Smooth muscle cell (in vitro differentiated cells): Measurements from ENCODE around the gene MSANTD2. TPM values are rescaled to one million over a fixed set of nuclear protein-coding genes. Genes with fewer than 3 reads are reported as not detected.

Source experiments
- DNase-seq: peaks from one replicate; lab custom pipeline; 2025; ENCODE audit not compliant: unreplicated experiment; lab: John Stamatoyannopoulos, UW
- H2AFZ ChIP-seq: fragments of 200-600 bp; sonication (generic); 2 replicates; pipeline ENCODE4 v1.6.0; 2016; ENCODE audit warnings: antibody characterized with exemption, low read depth, mild to moderate bottlenecking
- H3F3A ChIP-seq: fragments of 200-600 bp; sonication (generic); 2 replicates; pipeline ENCODE4 v1.6.0; 2017; ENCODE audit warnings: antibody characterized with exemption, low read depth
- H3K27ac ChIP-seq: fragments of 200-600 bp; sonication (generic); 2 replicates; pipeline ENCODE4 v1.5.1; 2016; ENCODE audit warnings: low read depth, mild to moderate bottlenecking
- H3K27me3 ChIP-seq: fragments of 200-600 bp; sonication (generic); 2 replicates; pipeline ENCODE4 v1.6.1; 2016; ENCODE audit warnings: low read depth, mild to moderate bottlenecking
- H3K36me3 ChIP-seq: fragments of 200-600 bp; sonication (generic); 2 replicates; pipeline ENCODE4 v1.5.1; 2016; ENCODE audit warnings: low read depth
- H3K4me1 ChIP-seq: fragments of 200-600 bp; sonication (generic); 2 replicates; pipeline ENCODE4 v1.5.1; 2016; ENCODE audit warnings: low read depth
- H3K4me2 ChIP-seq: fragments of 200-600 bp; sonication (generic); 2 replicates; pipeline ENCODE4 v1.6.0; 2016; ENCODE audit warnings: mild to moderate bottlenecking
- H3K4me3 ChIP-seq: fragments of 200-600 bp; sonication (generic); 2 replicates; pipeline ENCODE4 v1.5.1; 2016; ENCODE audit warnings: mild to moderate bottlenecking
- H3K79me2 ChIP-seq: fragments of 200-600 bp; sonication (generic); 2 replicates; pipeline ENCODE4 v1.6.0; 2016; ENCODE audit warnings: low read depth, mild to moderate bottlenecking
- H3K9ac ChIP-seq: fragments of 200-600 bp; sonication (generic); 2 replicates; pipeline ENCODE4 v1.6.0; 2016; ENCODE audit warnings: low read depth
- H3K9me3 ChIP-seq: fragments of 200-600 bp; sonication (generic); replicated peaks from 2 replicates; pipeline ENCODE4 v1.5.1; 2016; ENCODE audit warnings: low read depth
- H4K20me1 ChIP-seq: fragments of 200-600 bp; sonication (generic); 2 replicates; pipeline ENCODE4 v1.6.0; 2016; ENCODE audit warnings: low read depth
- WGBS: methylation state at CpG from one replicate; pipeline ENCODE4 v1.1.7; 2016; ENCODE audit warnings: low lambda C conversion rate; 5-methylcytosine and 5-hydroxymethylcytosine counted together
- polyA plus RNA-seq: library from polyadenylated mRNA; unstranded; fragments of >200 nt; fragmentation: Nextera tagmentation; extraction: Ambion mirVana; gene quantifications from 2 replicates; pipeline ENCODE4 v1.2.1, GENCODE V29; 2016
- total RNA-seq: library from RNA; depleted of rRNA; stranded (reverse); fragments of >200 nt; gene quantifications from 2 replicates; pipeline ENCODE4 v1.2.3, GENCODE V29; 2014
- TF ChIP-seq, protein P1 (sequence below): fragments of 200-600 bp; sonication (generic); IDR thresholded peaks from 2 replicates; pipeline ENCODE4 v1.5.1; 2017; ENCODE audit warnings: borderline replicate concordance, mild to moderate bottlenecking, antibody characterized with exemption; ENCODE audit not compliant: insufficient read depth, poor library complexity, severe bottlenecking

The MSANTD2 gene
- total and polyA plus RNA-seq, 2 experiments from 2014 or later = 13.6 to 18.8 TPM

DNA sequence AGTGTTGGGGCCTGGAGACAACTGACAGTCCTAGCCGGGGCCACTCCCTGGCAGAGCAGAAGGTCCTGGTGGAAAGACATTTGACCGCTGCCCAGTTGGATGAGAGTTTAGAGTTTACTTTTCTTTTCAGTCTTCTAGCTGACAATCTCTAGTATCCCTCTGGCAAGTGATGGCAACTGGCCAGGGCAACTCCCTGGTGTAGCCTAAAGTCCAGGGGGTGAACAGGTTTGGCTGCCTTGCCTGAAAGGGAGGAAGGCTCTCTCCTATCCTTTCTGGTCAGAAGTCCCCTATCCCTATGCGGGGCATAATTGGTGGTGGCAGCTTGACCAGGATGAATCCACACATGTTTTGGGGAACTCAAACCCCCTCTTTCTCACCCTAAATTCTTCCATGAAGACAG, 16.8 kb upstream of the MSANTD2 start:
- 95% methylated on average over 3 of the region's 3 CpGs for WGBS
- Histone ChIP-seq H3K4me2 (no peak overlapping the region), H3K4me1 (no peaks in the 10 kb centered on the region)

DNA sequence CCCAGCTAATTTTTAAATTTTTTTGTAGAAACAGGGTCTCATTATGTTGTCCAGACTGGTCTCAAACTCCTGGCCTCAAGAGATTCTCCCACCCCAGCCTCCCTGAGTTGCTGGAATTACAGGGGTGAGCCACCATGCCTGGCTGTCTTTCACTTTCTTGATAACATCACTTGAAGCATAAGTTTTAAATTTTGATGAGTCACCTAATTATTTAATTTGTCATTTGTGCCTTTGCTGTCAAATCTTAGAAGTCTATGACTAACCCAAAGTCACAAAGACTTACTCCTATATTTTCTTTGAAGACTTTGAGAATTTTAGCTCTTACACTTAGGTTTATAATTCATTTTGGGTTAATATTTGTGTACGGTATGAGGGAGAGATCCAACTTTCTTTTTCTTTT, 14.5 kb upstream of the MSANTD2 start:
- H3K9ac ChIP-seq = no peak overlapping the region
- no peaks in the 10 kb centered on the region for H3F3A ChIP-seq
- peaks cover 19% of the 10 kb centered on the region for H3K27me3 ChIP-seq
- no peak overlapping the region for H2AFZ ChIP-seq
- no peak overlapping the region for H3K4me2 ChIP-seq
- H4K20me1 ChIP-seq = no peaks in the 10 kb centered on the region
- TF ChIP-seq, protein P1, sequence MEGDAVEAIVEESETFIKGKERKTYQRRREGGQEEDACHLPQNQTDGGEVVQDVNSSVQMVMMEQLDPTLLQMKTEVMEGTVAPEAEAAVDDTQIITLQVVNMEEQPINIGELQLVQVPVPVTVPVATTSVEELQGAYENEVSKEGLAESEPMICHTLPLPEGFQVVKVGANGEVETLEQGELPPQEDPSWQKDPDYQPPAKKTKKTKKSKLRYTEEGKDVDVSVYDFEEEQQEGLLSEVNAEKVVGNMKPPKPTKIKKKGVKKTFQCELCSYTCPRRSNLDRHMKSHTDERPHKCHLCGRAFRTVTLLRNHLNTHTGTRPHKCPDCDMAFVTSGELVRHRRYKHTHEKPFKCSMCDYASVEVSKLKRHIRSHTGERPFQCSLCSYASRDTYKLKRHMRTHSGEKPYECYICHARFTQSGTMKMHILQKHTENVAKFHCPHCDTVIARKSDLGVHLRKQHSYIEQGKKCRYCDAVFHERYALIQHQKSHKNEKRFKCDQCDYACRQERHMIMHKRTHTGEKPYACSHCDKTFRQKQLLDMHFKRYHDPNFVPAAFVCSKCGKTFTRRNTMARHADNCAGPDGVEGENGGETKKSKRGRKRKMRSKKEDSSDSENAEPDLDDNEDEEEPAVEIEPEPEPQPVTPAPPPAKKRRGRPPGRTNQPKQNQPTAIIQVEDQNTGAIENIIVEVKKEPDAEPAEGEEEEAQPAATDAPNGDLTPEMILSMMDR = no peak
- H3K4me1 ChIP-seq = no peaks in the 10 kb centered on the region
- H3K27ac ChIP-seq = no peak overlapping the region
- WGBS = 88% methylated on average over 1 of the region's 1 CpG
- no peak for DNase-seq
- H3K4me3 ChIP-seq = no peak overlapping the region
- H3K79me2 ChIP-seq = no peaks in the 10 kb centered on the region
- H3K9me3 ChIP-seq = no peaks in the 10 kb centered on the region
- H3K36me3 ChIP-seq = no peaks in the 10 kb centered on the region

More for the DNA sequence above, 16.8 kb upstream of the MSANTD2 start:
- H3F3A ChIP-seq = no peaks in the 10 kb centered on the region
- TF ChIP-seq, protein P1 = no peak
- H3K27ac ChIP-seq = no peak overlapping the region
- no peak for DNase-seq
- H3K9me3 ChIP-seq = no peaks in the 10 kb centered on the region
- no peaks in the 10 kb centered on the region for H4K20me1 ChIP-seq
- H2AFZ ChIP-seq = no peak overlapping the region
- no peaks in the 10 kb centered on the region for H3K79me2 ChIP-seq
- no peaks in the 10 kb centered on the region for H3K36me3 ChIP-seq
- H3K4me3 ChIP-seq = no peak overlapping the region
- H3K9ac ChIP-seq = no peak overlapping the region
- peaks cover 23% of the 10 kb centered on the region for H3K27me3 ChIP-seq

DNA sequence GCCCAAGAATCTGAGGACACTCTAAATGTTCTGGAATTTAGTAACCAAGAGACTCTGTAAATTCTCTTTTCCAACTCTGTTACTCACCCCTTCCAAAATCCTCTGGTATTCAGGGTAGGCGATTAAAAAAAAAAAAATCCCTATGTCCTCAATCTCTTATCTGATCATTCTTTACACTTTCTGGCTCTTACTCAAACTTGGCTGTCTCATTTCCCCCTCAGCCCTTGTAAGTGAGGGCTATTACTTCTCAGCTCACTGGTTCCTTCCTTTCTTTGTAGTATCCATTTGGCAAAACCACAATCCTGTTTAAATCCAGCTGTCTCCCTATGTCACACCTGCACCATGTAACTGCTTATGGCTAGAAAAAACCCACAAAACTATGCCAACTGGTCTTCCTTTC, 12.7 kb upstream of the MSANTD2 start:
- H3K79me2 ChIP-seq = no peaks in the 10 kb centered on the region
- H3K4me1 ChIP-seq = no peaks in the 10 kb centered on the region
- no peak overlapping the region for H2AFZ ChIP-seq
- TF ChIP-seq, protein P1 = no peak
- H3K36me3 ChIP-seq = no peaks in the 10 kb centered on the region
- 31% methylated on average over 1 of the region's 1 CpG for whole genome bisulfite sequencing
- H3K27me3 ChIP-seq = peaks cover 6% of the 10 kb centered on the region
- H3K4me2 ChIP-seq = no peak overlapping the region
- DNase-seq = no peak
- no peak overlapping the region for H3K4me3 ChIP-seq
- no peaks in the 10 kb centered on the region for H3K9me3 ChIP-seq
- no peaks in the 10 kb centered on the region for H4K20me1 ChIP-seq
- H3K9ac ChIP-seq = no peak overlapping the region
- no peaks in the 10 kb centered on the region for H3F3A ChIP-seq
- H3K27ac ChIP-seq = no peak overlapping the region

DNA sequence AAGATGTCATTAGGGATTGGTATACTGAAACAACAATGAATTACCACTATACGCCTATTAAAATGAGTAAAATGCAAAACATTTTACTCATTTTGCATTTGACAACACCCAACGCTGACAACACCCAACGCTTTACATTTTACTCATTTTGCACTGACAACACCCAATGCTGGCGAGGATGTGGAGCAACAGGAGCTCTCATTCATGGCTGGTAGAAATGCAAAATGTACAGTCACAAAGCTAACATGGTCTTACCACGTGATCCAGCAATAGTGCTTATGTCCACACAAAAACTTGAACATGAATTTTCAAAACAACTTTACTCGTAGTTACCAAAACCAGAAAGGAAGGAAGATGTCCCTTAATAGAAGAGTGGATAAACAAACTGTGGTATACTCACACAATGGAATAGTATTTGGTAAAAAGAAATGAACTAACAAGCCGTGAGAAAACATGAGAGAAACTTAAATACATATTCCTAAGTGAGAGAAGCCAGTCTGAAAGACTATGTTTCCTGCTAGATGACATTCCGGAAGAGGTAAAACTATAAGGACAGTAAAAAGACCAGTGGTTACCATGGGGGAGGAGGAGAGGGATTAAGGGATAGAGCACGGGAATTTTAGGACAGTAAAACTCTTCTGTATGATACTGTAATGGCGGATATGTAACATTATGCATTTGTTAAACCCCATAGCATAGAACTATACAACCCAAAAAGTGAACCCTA, 11.4 kb upstream of the MSANTD2 start:
- H2AFZ ChIP-seq = no peak overlapping the region

More for the DNA sequence above, 11.4 kb upstream of the MSANTD2 start:
- Histone ChIP-seq H3K4me1 (no peaks in the 10 kb centered on the region), H4K20me1 (no peaks in the 10 kb centered on the region), H3F3A (no peaks in the 10 kb centered on the region), H3K27me3 (no peaks in the 10 kb centered on the region), H3K9me3 (no peaks in the 10 kb centered on the region), H3K79me2 (no peaks in the 10 kb centered on the region), H3K27ac (no peak overlapping the region), H3K4me3 (no peak overlapping the region), H3K9ac (no peak overlapping the region), H3K4me2 (no peak overlapping the region), H3K36me3 (no peaks in the 10 kb centered on the region)
- 84% methylated on average over 10 of the region's 10 CpGs for WGBS
- DNase-seq = no peak
- TF ChIP-seq, protein P1 = no peak
